Activated T-cell treated with anti-CD3 and anti-CD28 coated beads, Interleukin-2, amount 50 U/mL, for 4 hours (primary cell): Measurements from ENCODE around the gene WDFY3. TPM values are rescaled to one million over a fixed set of nuclear protein-coding genes. Genes with fewer than 3 reads are reported as not detected.

Experiments used
- ATAC-seq, 2 donors: fragments of 200-7000 bp; cut with Tn5 transposase; one replicate each; pipeline ENCODE4 v1.10.0; 2021
- DNase-seq: peaks from one replicate; pipeline ENCODE4 v3.0.0-alpha.2; 2020
- H3K27me3 Mint-ChIP-seq: one replicate; pipeline ENCODE4 v1.8.0; 2021; ENCODE audit warnings: low read depth, mixed read lengths
- H3K36me3 Mint-ChIP-seq: one replicate; pipeline ENCODE4 v1.8.0; 2022; ENCODE audit warnings: mixed read lengths; ENCODE audit not compliant: insufficient read depth
- H3K4me1 Mint-ChIP-seq: one replicate; pipeline ENCODE4 v1.8.0; 2021; ENCODE audit warnings: low read depth, mixed read lengths
- H3K4me3 Mint-ChIP-seq: one replicate; pipeline ENCODE4 v1.8.0; 2021; ENCODE audit warnings: mild to moderate bottlenecking, moderate library complexity, mixed read lengths
- H3K9me3 Mint-ChIP-seq: one replicate; pipeline ENCODE4 v1.8.0; 2021; ENCODE audit warnings: mixed read lengths
- total RNA-seq, 3 donors: library from RNA; stranded (reverse); gene quantifications; one replicate each; pipeline ENCODE4 v1.2.1, GENCODE V29; 2021

The WDFY3 gene
- total RNA-seq, 3 donors from 2014 or later: 0.30 to 0.74 (median 0.30) TPM

GRCh38 chr4:84912741-84913140 is 53.7 kb downstream of the WDFY3 start:
- no peak for DNase-seq
- Mint-ChIP-seq H3K4me1 (no peaks in the 10 kb centered on the region), H3K9me3 (no peaks in the 10 kb centered on the region), H3K4me3 (no peak overlapping the region), H3K27me3 (no peaks in the 10 kb centered on the region), H3K36me3 (no peaks in the 10 kb centered on the region)
- ATAC-seq: no peak

GRCh38 chr4:84908876-84909275 is 57.6 kb downstream of the WDFY3 start:
- H3K36me3 Mint-ChIP-seq: no peaks in the 10 kb centered on the region
- no peaks in the 10 kb centered on the region for H3K4me1 Mint-ChIP-seq
- no peak for DNase-seq
- no peaks in the 10 kb centered on the region for H3K9me3 Mint-ChIP-seq
- no peak for ATAC-seq
- H3K27me3 Mint-ChIP-seq: no peaks in the 10 kb centered on the region
- no peak overlapping the region for H3K4me3 Mint-ChIP-seq

- Mint-ChIP-seq H3K9me3 (no peaks in the 10 kb centered on the region), H3K36me3 (no peaks in the 10 kb centered on the region), H3K4me3 (no peak overlapping the region), H3K4me1 (no peaks in the 10 kb centered on the region), H3K27me3 (no peaks in the 10 kb centered on the region)
- DNase-seq (no peak), ATAC-seq (no peak)
Measured at GRCh38 chr4:84907145-84907544, 59.3 kb downstream of the WDFY3 start.

GRCh38 chr4:84905646-84906045 is 60.8 kb downstream of the WDFY3 start:
- Mint-ChIP-seq H3K4me3 (no peak overlapping the region), H3K36me3 (no peaks in the 10 kb centered on the region), H3K4me1 (no peaks in the 10 kb centered on the region), H3K27me3 (no peaks in the 10 kb centered on the region), H3K9me3 (no peaks in the 10 kb centered on the region)
- DNase-seq (no peak), ATAC-seq (no peak)

- DNase-seq: no peak
- no peaks in the 10 kb centered on the region for H3K9me3 Mint-ChIP-seq
Measured at GRCh38 chr4:84901740-84902281, 64.7 kb downstream of the WDFY3 start.

GRCh38 chr4:84901173-84901572 is 65.3 kb downstream of the WDFY3 start:
- no peak overlapping the region for H3K4me3 Mint-ChIP-seq
- DNase-seq: no peak
- no peaks in the 10 kb centered on the region for H3K27me3 Mint-ChIP-seq
- ATAC-seq: no peak
- no peaks in the 10 kb centered on the region for H3K9me3 Mint-ChIP-seq
- H3K36me3 Mint-ChIP-seq: no peaks in the 10 kb centered on the region
- no peaks in the 10 kb centered on the region for H3K4me1 Mint-ChIP-seq

More at GRCh38 chr4:84901740-84902281, 64.7 kb downstream of the WDFY3 start:
- no peaks in the 10 kb centered on the region for H3K36me3 Mint-ChIP-seq
- no peak for ATAC-seq
- no peaks in the 10 kb centered on the region for H3K4me1 Mint-ChIP-seq
- H3K27me3 Mint-ChIP-seq: no peaks in the 10 kb centered on the region
- H3K4me3 Mint-ChIP-seq: no peak overlapping the region

GRCh38 chr4:84899616-84900015 is 66.9 kb downstream of the WDFY3 start:
- no peaks in the 10 kb centered on the region for H3K9me3 Mint-ChIP-seq
- ATAC-seq (no peak), DNase-seq (no peak)
- no peaks in the 10 kb centered on the region for H3K4me1 Mint-ChIP-seq
- H3K27me3 Mint-ChIP-seq: no peaks in the 10 kb centered on the region
- no peaks in the 10 kb centered on the region for H3K36me3 Mint-ChIP-seq
- H3K4me3 Mint-ChIP-seq: no peak overlapping the region

- H3K36me3 Mint-ChIP-seq: no peaks in the 10 kb centered on the region
- H3K4me1 Mint-ChIP-seq: no peaks in the 10 kb centered on the region
- H3K27me3 Mint-ChIP-seq: no peaks in the 10 kb centered on the region
- no peak for ATAC-seq
- DNase-seq: no peak
- H3K9me3 Mint-ChIP-seq: no peaks in the 10 kb centered on the region
- H3K4me3 Mint-ChIP-seq: no peak overlapping the region
Measured at GRCh38 chr4:84897516-84897915, 69.0 kb downstream of the WDFY3 start.

GRCh38 chr4:84895283-84895682 is 71.2 kb downstream of the WDFY3 start:
- H3K27me3 Mint-ChIP-seq: no peaks in the 10 kb centered on the region
- H3K4me1 Mint-ChIP-seq: no peaks in the 10 kb centered on the region
- DNase-seq: no peak
- no peak for ATAC-seq
- H3K36me3 Mint-ChIP-seq: no peaks in the 10 kb centered on the region
- H3K4me3 Mint-ChIP-seq: no peak overlapping the region
- no peaks in the 10 kb centered on the region for H3K9me3 Mint-ChIP-seq

GRCh38 chr4:84894621-84895020 is 71.9 kb downstream of the WDFY3 start:
- H3K9me3 Mint-ChIP-seq: no peaks in the 10 kb centered on the region
- no peak for DNase-seq
- no peaks in the 10 kb centered on the region for H3K4me1 Mint-ChIP-seq
- H3K36me3 Mint-ChIP-seq: no peaks in the 10 kb centered on the region
- H3K27me3 Mint-ChIP-seq: no peaks in the 10 kb centered on the region
- H3K4me3 Mint-ChIP-seq: no peak overlapping the region
- ATAC-seq: no peak

GRCh38 chr4:84892950-84893349 is 73.5 kb downstream of the WDFY3 start:
- Mint-ChIP-seq H3K9me3 (no peaks in the 10 kb centered on the region), H3K4me1 (no peaks in the 10 kb centered on the region), H3K4me3 (no peak overlapping the region), H3K27me3 (no peaks in the 10 kb centered on the region), H3K36me3 (no peaks in the 10 kb centered on the region)
- DNase-seq (no peak), ATAC-seq (no peak)

- no peaks in the 10 kb centered on the region for H3K27me3 Mint-ChIP-seq
- H3K36me3 Mint-ChIP-seq: no peaks in the 10 kb centered on the region
- H3K4me1 Mint-ChIP-seq: no peaks in the 10 kb centered on the region
- no peaks in the 10 kb centered on the region for H3K9me3 Mint-ChIP-seq
- no peak overlapping the region for H3K4me3 Mint-ChIP-seq
- ATAC-seq: no peak
- no peak for DNase-seq
Measured at GRCh38 chr4:84887824-84888223, 78.7 kb downstream of the WDFY3 start.

- peaks cover 2% of the 10 kb centered on the region for H3K27me3 Mint-ChIP-seq
- no peak overlapping the region for H3K4me3 Mint-ChIP-seq
- H3K9me3 Mint-ChIP-seq: no peaks in the 10 kb centered on the region
- no peak for ATAC-seq
- DNase-seq: no peak
- H3K36me3 Mint-ChIP-seq: no peaks in the 10 kb centered on the region
- H3K4me1 Mint-ChIP-seq: no peaks in the 10 kb centered on the region
Measured at GRCh38 chr4:84879651-84880200, 86.8 kb downstream of the WDFY3 start.

- no peaks in the 10 kb centered on the region for H3K36me3 Mint-ChIP-seq
- no peak for DNase-seq
- H3K4me3 Mint-ChIP-seq: no peak overlapping the region
- H3K27me3 Mint-ChIP-seq: peaks cover 2% of the 10 kb centered on the region
- no peaks in the 10 kb centered on the region for H3K4me1 Mint-ChIP-seq
- no peak for ATAC-seq
- no peaks in the 10 kb centered on the region for H3K9me3 Mint-ChIP-seq
Measured at GRCh38 chr4:84878546-84878945, 87.9 kb downstream of the WDFY3 start.

GRCh38 chr4:84878090-84878489 is 88.4 kb downstream of the WDFY3 start:
- no peaks in the 10 kb centered on the region for H3K9me3 Mint-ChIP-seq
- no peaks in the 10 kb centered on the region for H3K36me3 Mint-ChIP-seq
- no peak for DNase-seq
- H3K27me3 Mint-ChIP-seq: peaks cover 2% of the 10 kb centered on the region
- H3K4me3 Mint-ChIP-seq: no peak overlapping the region
- no peaks in the 10 kb centered on the region for H3K4me1 Mint-ChIP-seq
- ATAC-seq: no peak
